HepG2 (cell line): ENCODE measurements around the gene VASN. TPM values are rescaled to one million over a fixed set of nuclear protein-coding genes. Genes with fewer than 3 reads are reported as not detected.
A peak's percentile ranks its signal among the peaks of the same experiment; 100 is the strongest.

Experiments used
- HNRNPL ChIP-seq: fragments of 200-400 bp; formaldehyde crosslinking; IDR thresholded peaks from 2 replicates; pipeline ENCODE4 v1.6.1; 2017; ENCODE audit warnings: mild to moderate bottlenecking, low read depth, low read length
- NFE2 ChIP-seq: sonication (generic); formaldehyde crosslinking; IDR thresholded peaks from 2 replicates; pipeline ENCODE4 v1.4.0; 2020; ENCODE audit warnings: missing genetic modification reagents
- NONO ChIP-seq, 2 experiments: fragments of 450-650 bp in 1 of 2; sonication (generic) in 1 of 2; formaldehyde crosslinking in 1 of 2; IDR thresholded peaks in 1 of 2; conservative IDR thresholded peaks in 1 of 2; 2 replicates each; pipeline versions ENCODE4 v1.6.1 to v1.8.0; 2017 to 2022; ENCODE audit warnings: mild to moderate bottlenecking in 1 of 2, missing genetic modification reagents in 1 of 2, moderate library complexity in 1 of 2
- PRDM10 ChIP-seq: sonication (generic); formaldehyde crosslinking; IDR thresholded peaks from 2 replicates; pipeline ENCODE4 v1.4.0; 2020; ENCODE audit warnings: low read depth, missing genetic modification reagents
- ZFAT ChIP-seq: sonication (generic); formaldehyde crosslinking; conservative IDR thresholded peaks from 2 replicates; pipeline ENCODE4 v1.8.1; 2023; ENCODE audit warnings: missing genetic modification reagents, inconsistent platforms
- polyA plus RNA-seq, 8 experiments: library from polyadenylated mRNA; depleted of rRNA in 3 of 8; stranded (reverse) in 7 of 8; unstranded in 1 of 8; fragments of >200 nt; fragmentation: Illumina TruSeq in 4 of 8; extraction: Trizol in 4 of 8; gene quantifications; 2 replicates each; pipeline versions ENCODE4 v1.2.1 to v1.2.3, GENCODE V29; 2011 to 2016; ENCODE audit warnings: low read depth in 4 of 8, missing spikeins in 1 of 8, mixed read lengths in 1 of 8; ENCODE audit not compliant: insufficient read depth in 1 of 8
- total RNA-seq, 5 experiments: library from RNA; depleted of rRNA; stranded (reverse); fragments of >200 nt; fragmentation: Illumina TruSeq; extraction: Trizol; gene quantifications; 2 replicates each; pipeline ENCODE4 v1.2.3, GENCODE V29; 2016; ENCODE audit warnings: low read depth in 1 of 5

Gene VASN
- total and polyA plus RNA-seq, 2 of the 13 experiments (the other 11 are each of a cell fraction or from before 2014, with no cell fraction given), result 8.4 to 18.2 TPM

GRCh38 chr16:4322121-4323052 is 49.3 kb upstream of the VASN start (continued):
- TF ChIP-seq NONO (IDR thresholded peaks at IDR 0.05), result no peak
- TF ChIP-seq NONO (CRISPR knock-in tag; conservative IDR thresholded peaks at IDR 0.05), result 0 out of 2 replicates have a peak, but pooled peaks have one; percentile 11
- TF ChIP-seq HNRNPL, result no peak
- TF ChIP-seq PRDM10, result no peak
- no peak for TF ChIP-seq NFE2 (CRISPR knock-in tag)
- TF ChIP-seq ZFAT (CRISPR knock-in tag), result no peak
